DLD1 (cell line): Measurements from ENCODE around the gene LYPD5.
"Not testable (repeated sequence)": the region's sequence is repeated elsewhere in the genome, so short reads cannot be mapped to it uniquely, and the experiment has no call there.

Experiments
- in situ Hi-C: cut with HindIII; loops from 2 replicates; pipeline ENCODE4 v1.10.0; 2017; ENCODE audit warnings: low sequenced_read_pairs

The LYPD5 gene

GRCh38 chr19:43806848-43807247 lies 4.6 kb upstream of the LYPD5 start:
- in situ Hi-C loops: no loop called here

GRCh38 chr19:43806401-43806800 lies 4.2 kb upstream of the LYPD5 start:
- in situ Hi-C loops: not testable (repeated sequence)

GRCh38 chr19:43804432-43804831 lies 2.2 kb upstream of the LYPD5 start:
- in situ Hi-C loops: no loop called here

GRCh38 chr19:43799502-43800142 lies 2.6 kb downstream of the LYPD5 start:
- in situ Hi-C loops: no loop called here

- in situ Hi-C loops: no loop called here
These were observed 3.5 kb downstream of the LYPD5 start for GRCh38 chr19:43798546-43799409.

GRCh38 chr19:43798026-43798545 lies 4.2 kb downstream of the LYPD5 start:
- in situ Hi-C loops: no loop called here

GRCh38 chr19:43797556-43797955 lies 4.7 kb downstream of the LYPD5 start:
- in situ Hi-C loops: no loop called here

- in situ Hi-C loops: no loop called here
These were observed 5.1 kb downstream of the LYPD5 start for GRCh38 chr19:43797118-43797517.

- in situ Hi-C loops: no loop called here
These were observed 11.7 kb downstream of the LYPD5 start for GRCh38 chr19:43790587-43790986.

GRCh38 chr19:43789029-43789428 lies 13.2 kb downstream of the LYPD5 start:
- in situ Hi-C loops: no loop called here

- in situ Hi-C loops: no loop called here
These were observed 15.6 kb downstream of the LYPD5 start for GRCh38 chr19:43786665-43787064.

- in situ Hi-C loops: no loop called here
These were observed 17.1 kb downstream of the LYPD5 start for GRCh38 chr19:43784981-43785808.

GRCh38 chr19:43784241-43784980 lies 17.8 kb downstream of the LYPD5 start:
- in situ Hi-C loops: no loop called here

- in situ Hi-C loops: no loop called here
These were observed 18.6 kb downstream of the LYPD5 start for GRCh38 chr19:43783636-43784035.

GRCh38 chr19:43782689-43783231 lies 19.5 kb downstream of the LYPD5 start:
- in situ Hi-C loops: no loop called here

GRCh38 chr19:43782311-43782660 lies 20.0 kb downstream of the LYPD5 start:
- in situ Hi-C loops: no loop called here

- in situ Hi-C loops: no loop called here
These were observed 20.5 kb downstream of the LYPD5 start for GRCh38 chr19:43781630-43782310.

- in situ Hi-C loops: no loop called here
These were observed 21.3 kb downstream of the LYPD5 start, which contains the start of gene KCNN4 for GRCh38 chr19:43780706-43781525. TSS of gene KCNN4 (minus strand) at chr19:43780973. CDS start at chr19:43780861, 112 bp downstream.

GRCh38 chr19:43779820-43780219 lies 22.4 kb downstream of the LYPD5 start:
- in situ Hi-C loops: no loop called here
